CD4-positive, alpha-beta T cell treated with Interleukin-1 beta for 1 hour (primary cell): Measurements from ENCODE around the gene TMEM107.

Experiments used
- DNase-seq, 2 donors: peaks; one replicate each; pipeline ENCODE4 v3.0.0-alpha.2; 2020 to 2022

Gene TMEM107

GRCh38 chr17:8148560-8148959 lies 27.6 kb downstream of the TMEM107 start:
- DNase-seq = no peak

- DNase-seq = no peak
Observed at GRCh38 chr17:8147805-8148404, 28.3 kb downstream of the TMEM107 start.

DNA sequence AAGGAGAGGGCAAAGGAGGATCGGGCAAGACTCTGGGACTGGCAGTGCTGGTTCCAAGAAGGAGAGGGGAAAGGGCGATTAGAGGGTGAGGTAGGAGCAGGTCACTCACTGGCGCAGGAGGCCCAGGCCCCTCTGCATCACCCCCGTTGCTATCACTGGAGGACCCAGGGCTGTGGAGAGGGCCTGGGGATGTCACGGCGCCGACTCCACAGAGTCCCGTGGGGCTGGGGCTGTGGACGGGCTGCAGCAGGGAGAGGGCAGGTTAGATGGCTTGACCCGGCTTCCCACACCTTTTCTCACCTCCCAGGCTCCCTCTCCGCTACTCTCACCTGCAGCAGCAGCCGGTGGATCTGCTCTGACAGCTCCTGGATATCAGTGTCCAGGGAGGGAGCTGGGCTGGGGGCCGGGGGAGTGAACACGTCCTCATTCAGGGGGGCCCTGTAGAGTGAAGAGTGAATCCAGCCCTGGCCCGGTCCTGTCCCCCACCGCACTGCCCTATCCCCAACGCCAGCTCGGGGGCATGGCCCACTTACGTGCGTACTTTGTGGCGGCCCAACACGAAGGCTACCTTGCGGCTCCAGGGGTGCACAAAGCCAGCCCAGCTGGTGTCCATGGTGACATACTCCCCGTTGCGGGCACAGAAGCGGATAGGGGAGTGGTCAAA lies 28.9 kb downstream of the TMEM107 start:
- no peak for DNase-seq

DNA sequence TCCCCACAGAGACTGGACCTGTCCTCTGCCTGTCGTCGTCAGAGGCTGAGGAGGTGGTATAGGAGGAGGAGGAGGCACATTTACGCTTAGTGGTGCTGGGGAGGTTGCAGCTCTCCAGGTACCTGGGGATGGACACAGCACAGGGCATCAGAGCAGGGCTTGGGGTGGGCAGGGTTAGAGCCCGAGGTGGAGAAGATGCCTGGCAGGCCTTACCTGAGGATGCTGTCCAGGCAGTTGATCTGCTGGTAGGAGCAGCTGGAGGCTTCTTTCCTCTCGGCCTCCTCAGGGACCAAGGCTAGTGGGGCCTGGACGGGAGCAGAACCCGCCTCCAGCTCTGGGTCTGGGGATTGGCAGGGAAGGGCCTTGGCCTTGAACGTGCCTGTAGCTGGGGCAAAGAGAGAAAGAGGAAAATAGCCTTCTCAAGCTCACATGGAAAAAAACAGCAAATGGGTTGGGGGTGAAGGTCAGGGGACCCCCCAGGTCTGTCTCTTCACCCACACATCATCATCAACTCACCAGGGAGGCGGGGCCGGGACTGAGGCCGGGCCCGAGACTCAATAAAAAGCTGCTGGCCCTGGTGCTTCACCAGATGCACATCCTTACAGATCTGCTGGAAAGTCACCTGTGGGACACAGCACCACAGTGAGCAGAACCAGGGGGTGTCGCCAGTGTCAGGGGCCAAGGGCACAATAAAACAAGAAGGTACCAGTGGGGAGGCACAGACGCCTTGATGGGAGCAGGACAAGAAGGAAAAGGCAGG lies 29.6 kb downstream of the TMEM107 start:
- peak in 1 of 2 donors; percentile 11 for DNase-seq

GRCh38 chr17:8145811-8146210 lies 30.4 kb downstream of the TMEM107 start:
- peak in 1 of 2 donors; percentile 20 for DNase-seq

- DNase-seq = peak in 1 of 2 donors; percentile 26
Observed at GRCh38 chr17:8144401-8145231, 31.6 kb downstream of the TMEM107 start.

- DNase-seq = peak in 1 of 2 donors; percentile 29
Observed at GRCh38 chr17:8143581-8144400, 32.4 kb downstream of the TMEM107 start.

GRCh38 chr17:8142887-8143580 lies 33.1 kb downstream of the TMEM107 start:
- peak in 1 of 2 donors; percentile 29 for DNase-seq

GRCh38 chr17:8142158-8142886 lies 33.9 kb downstream of the TMEM107 start:
- DNase-seq = peak in 1 of 2 donors; percentile 28

GRCh38 chr17:8141741-8142140 lies 34.4 kb downstream of the TMEM107 start:
- DNase-seq = no peak

- DNase-seq = no peak
Observed at GRCh38 chr17:8141045-8141444, 35.1 kb downstream of the TMEM107 start.

GRCh38 chr17:8140065-8141029 lies 35.8 kb downstream of the TMEM107 start:
- no peak for DNase-seq

- DNase-seq = peak; percentile 96
Observed at GRCh38 chr17:8138672-8139371, 37.4 kb downstream of the TMEM107 start.

GRCh38 chr17:8138374-8138671 lies 37.9 kb downstream of the TMEM107 start:
- DNase-seq = no peak

GRCh38 chr17:8137645-8138373 lies 38.4 kb downstream of the TMEM107 start:
- DNase-seq = no peak

DNA sequence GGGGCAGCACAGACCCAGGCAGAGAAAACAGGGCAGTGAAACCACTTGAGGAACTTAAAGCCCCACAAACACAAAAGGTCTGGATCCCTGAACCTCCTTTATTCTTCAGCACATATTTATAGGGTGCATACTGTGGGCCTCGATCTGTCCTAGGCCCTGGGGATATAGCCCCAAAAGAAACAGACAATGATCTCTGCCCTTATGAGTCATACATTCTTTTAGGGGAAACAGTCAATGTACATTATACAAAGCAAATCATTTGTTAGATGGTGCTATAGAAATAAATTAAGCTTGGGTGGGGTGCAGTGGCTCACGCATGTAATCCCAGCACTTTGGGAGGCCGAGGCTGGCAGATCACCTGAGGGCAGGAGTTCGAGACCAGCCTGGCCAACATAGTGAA lies 42.2 kb downstream of the TMEM107 start:
- DNase-seq = no peak

DNA sequence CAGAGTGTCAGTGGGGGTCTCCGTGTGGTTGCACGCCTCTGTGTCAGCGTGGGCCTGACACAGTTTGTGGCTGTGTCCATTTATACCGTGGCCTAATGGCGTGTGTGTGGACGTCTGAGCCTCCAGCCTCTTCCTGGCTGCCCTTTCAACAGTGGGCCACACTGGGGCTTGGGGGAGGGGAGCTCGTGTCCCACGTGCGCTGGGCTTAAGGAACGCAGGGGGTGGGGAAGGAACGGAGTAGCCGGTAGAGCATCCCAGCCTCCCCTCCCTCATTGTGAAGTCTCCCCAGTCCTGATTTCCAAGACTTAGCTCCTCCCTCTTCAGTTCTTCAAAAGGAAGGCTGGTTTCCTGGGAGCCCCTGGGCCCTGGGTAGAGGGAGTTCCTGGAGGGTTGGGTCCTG lies 42.8 kb downstream of the TMEM107 start:
- no peak for DNase-seq

- DNase-seq = no peak
Observed at GRCh38 chr17:8131844-8132441, 44.2 kb downstream of the TMEM107 start.
